GM12878 (cell line): Measurements from ENCODE around the gene SAFB. TPM values are rescaled to one million over a fixed set of nuclear protein-coding genes. Genes with fewer than 3 reads are reported as not detected.

Experiments
- ATAC-seq: fragments of 200-7000 bp; cut with Tn5 transposase; 3 replicates; pipeline ENCODE4 v1.9.1; 2020; ENCODE audit warnings: mild to moderate bottlenecking, moderate library complexity
- Bru-seq: library from RNA; stranded (reverse); fragments of 400-500 nt; gene quantifications from one replicate; lab custom pipeline; 2021; lab: Mats Ljungman, UMichigan
- BruChase-seq, 2 experiments: library from RNA; stranded (reverse); fragments of 400-500 nt; gene quantifications; one replicate each; lab custom pipeline; 2021; lab: Mats Ljungman, UMichigan
- BruUV-seq: library from RNA; stranded (reverse); fragments of 400-500 nt; replicated peaks from 2 replicates; lab custom pipeline; 2021; lab: Mats Ljungman, UMichigan
- CTCF ChIA-PET: fragments of 300-600 bp; sonication (Branson Sonifier 250); formaldehyde crosslinking; extraction: SDS; loops from one replicate; lab custom pipeline; 2021; ENCODE audit warnings: inconsistent platforms; lab: Yijun Ruan, JAX
- POLR2A ChIA-PET: fragments of 350-600 bp; formaldehyde crosslinking; extraction: SDS; loops from one replicate; lab custom pipeline; 2021; ENCODE audit warnings: inconsistent platforms; lab: Charles Lee
- RAD21 ChIA-PET: fragments of 300-600 bp; sonication (Branson Sonifier 250); formaldehyde crosslinking; loops from one replicate; lab custom pipeline; 2023; ENCODE audit warnings: antibody characterized with exemption; ENCODE audit not compliant: unreplicated experiment; lab: Charles Lee
- SMC1A ChIA-PET: fragments of 300-600 bp; sonication (Branson Sonifier 250); formaldehyde crosslinking; loops from one replicate; lab custom pipeline; 2023; ENCODE audit not compliant: unreplicated experiment, uncharacterized antibody; lab: Charles Lee
- DNase-seq: peaks from one replicate; pipeline ENCODE4 v3.0.0-alpha.2; 2011; ENCODE audit warnings: low read depth, low spot score
- FAIRE-seq: peaks from 3 replicates; lab custom pipeline; 2011; peaks lifted over from hg19 to GRCh38; lab: Jason Lieb, UNC
- H2AFZ ChIP-seq: 2 replicates; pipeline ENCODE4 v1.6.0; 2011; ENCODE audit warnings: low read depth, low read length, control low read depth; ENCODE audit not compliant: control insufficient read depth
- H3K27ac ChIP-seq: 2 replicates; pipeline ENCODE4 v1.5.1; 2011; ENCODE audit warnings: control low read depth; ENCODE audit not compliant: control insufficient read depth, insufficient read depth
- H3K27me3 ChIP-seq, 2 experiments: replicated peaks in 1 of 2; 2 replicates each; pipeline versions ENCODE4 v1.6.0 to v1.6.1; 2011; ENCODE audit warnings: low read length in 1 of 2; ENCODE audit not compliant: control insufficient read depth in 2 of 2, insufficient read depth in 2 of 2
- H3K36me3 ChIP-seq, 2 experiments: 2 replicates each; pipeline ENCODE4 v1.5.1; 2011; ENCODE audit warnings: low read length in 1 of 2; ENCODE audit not compliant: control insufficient read depth in 2 of 2, insufficient read depth in 2 of 2
- H3K4me1 ChIP-seq: 2 replicates; pipeline ENCODE4 v1.6.1; 2011; ENCODE audit warnings: mild to moderate bottlenecking, low read length, moderate library complexity, mixed read lengths; ENCODE audit not compliant: control insufficient read depth, insufficient read depth
- H3K4me2 ChIP-seq: 2 replicates; pipeline ENCODE4 v1.6.0; 2011; ENCODE audit warnings: control low read depth; ENCODE audit not compliant: control insufficient read depth, insufficient read depth
- H3K4me3 ChIP-seq: fragments of 200-600 bp; sonication (generic); 2 replicates; pipeline ENCODE4 v1.5.1; 2016
- H3K79me2 ChIP-seq: 2 replicates; pipeline ENCODE4 v1.6.0; 2011; ENCODE audit warnings: low read length; ENCODE audit not compliant: control insufficient read depth, insufficient read depth
- H3K9ac ChIP-seq: 2 replicates; pipeline ENCODE4 v1.8.0; 2011; ENCODE audit warnings: low read length, control low read depth, mixed read lengths; ENCODE audit not compliant: control insufficient read depth, insufficient read depth
- H3K9me3 ChIP-seq: replicated peaks from 3 replicates; pipeline ENCODE4 v1.5.1; 2011; ENCODE audit warnings: mild to moderate bottlenecking, low read length; ENCODE audit not compliant: control insufficient read depth, insufficient read depth
- H4K20me1 ChIP-seq: 2 replicates; pipeline ENCODE4 v1.6.0; 2011; ENCODE audit not compliant: control insufficient read depth, insufficient read depth
- BCL11A ChIP-seq: IDR thresholded peaks from 2 replicates; pipeline ENCODE4 v1.6.1; 2011; ENCODE audit warnings: low read depth, low read length
- CHD1 ChIP-seq: IDR thresholded peaks from 2 replicates; pipeline ENCODE4 v1.6.1; 2012; ENCODE audit warnings: low read depth, low read length, improper control_type of control experiment
- LARP7 ChIP-seq: fragments of 450-650 bp; IDR thresholded peaks from 2 replicates; pipeline ENCODE4 v1.6.1; 2017; ENCODE audit warnings: mild to moderate bottlenecking
- MTA2 ChIP-seq: fragments of 450-650 bp; IDR thresholded peaks from 2 replicates; pipeline ENCODE4 v1.6.1; 2016; ENCODE audit warnings: low read depth, mild to moderate bottlenecking, moderate library complexity
- POU2F2 ChIP-seq: IDR thresholded peaks from 3 replicates; pipeline ENCODE4 v1.6.1; 2011; ENCODE audit warnings: low read depth, mild to moderate bottlenecking, low read length, borderline replicate concordance
- RB1 ChIP-seq: fragments of 450-650 bp; formaldehyde crosslinking; IDR thresholded peaks from 2 replicates; pipeline ENCODE4 v1.6.1; 2017; ENCODE audit warnings: mild to moderate bottlenecking, borderline replicate concordance
- RELA ChIP-seq: fragments of 450-650 bp; IDR thresholded peaks from 2 replicates; pipeline ENCODE4 v1.8.0; 2014; ENCODE audit warnings: borderline replicate concordance; ENCODE audit not compliant: partially characterized antibody
- SREBF1 ChIP-seq: IDR thresholded peaks from 2 replicates; pipeline ENCODE4 v1.6.1; 2012; ENCODE audit warnings: mild to moderate bottlenecking, low read length
- TAF1 ChIP-seq: IDR thresholded peaks from 2 replicates; pipeline ENCODE4 v1.6.1; 2011; ENCODE audit warnings: mild to moderate bottlenecking, low read depth, low read length, borderline replicate concordance
- WGBS: methylation state at CpG from one replicate; pipeline ENCODE4 v1.1.6; 2016; ENCODE audit warnings: low lambda C conversion rate; ENCODE audit not compliant: insufficient replicate concordance, insufficient coverage; ENCODE audit errors: missing lambda C conversion rate; 5-methylcytosine and 5-hydroxymethylcytosine counted together
- in situ Hi-C: fragments of 300-500 bp; cut with MboI; formaldehyde crosslinking; loops from 9 replicates; pipeline ENCODE4 v1.14.3; 2018; ENCODE audit warnings: mixed read lengths
- intact Hi-C: fragments of 100-400 bp; cut with micrococcal nuclease; formaldehyde crosslinking; loops from one replicate; pipeline ENCODE4 v1.14.2; 2022; ENCODE audit not compliant: unreplicated experiment
- long read RNA-seq, 2 experiments: library from polyadenylated mRNA; unstranded; transcript quantifications; one replicate each; pipeline ENCODE4 v2.0.0, GENCODE V29; 2019 to 2020
- polyA minus RNA-seq, 3 experiments: library from RNA; depleted of rRNA, polyadenylated mRNA; stranded (reverse); fragments of >200 nt; gene quantifications; 2 replicates each; pipeline ENCODE4 v1.2.3, GENCODE V29; 2011
- polyA plus RNA-seq, 11 experiments: library from polyadenylated mRNA; depleted of rRNA in 4 of 11; unstranded in 6 of 11; stranded (reverse) in 5 of 11; fragments of >200 nt; fragmentation: Nextera tagmentation in 4 of 11; fragmentation: Illumina TruSeq in 1 of 11; extraction: Ambion mirVana in 4 of 11; extraction: Trizol in 1 of 11; gene quantifications; 1 replicate in 1 of 11; 2 replicates in 10 of 11; pipeline versions ENCODE4 v1.2.1 to v1.2.3, GENCODE V29; 2011 to 2016; ENCODE audit warnings: inconsistent platforms in 2 of 11, missing spikeins in 2 of 11, low read depth in 1 of 11
- total RNA-seq, 4 experiments: library from RNA; depleted of rRNA in 3 of 4; stranded (reverse); fragments of >200 nt in 3 of 4; fragmentation: Illumina TruSeq in 1 of 4; extraction: Trizol in 1 of 4; gene quantifications; 2 replicates each; pipeline versions ENCODE4 v1.2.1 to v1.2.3, GENCODE V29; 2013 to 2021
- TF ChIP-seq, protein P1 (sequence below): IDR thresholded peaks from 2 replicates; pipeline ENCODE4 v1.6.1; 2011; ENCODE audit warnings: low read depth, low read length, improper control_type of control experiment, borderline replicate concordance
- TF ChIP-seq, protein P2 (sequence below): IDR thresholded peaks from 2 replicates; pipeline ENCODE4 v1.6.1; 2012; ENCODE audit warnings: low read depth, low read length, improper control_type of control experiment
- TF ChIP-seq, protein P3 (sequence below): IDR thresholded peaks from 2 replicates; pipeline ENCODE4 v1.6.1; 2012; ENCODE audit warnings: low read depth, low read length, improper control_type of control experiment

Gene SAFB
- 316 and 319 TPM in 2 replicates for total RNA-seq (2013; cell fraction: nucleolus; rRNA removed)
- total RNA-seq (2014; rRNA removed) = 45.0 and 55.9 TPM in 2 replicates
- total RNA-seq (2014; rRNA removed; fragmentation: Illumina TruSeq; extraction: Trizol) = 49.2 and 53.0 TPM in 2 replicates
- 110 and 122 TPM in 2 replicates for total RNA-seq (2021)
- polyA plus RNA-seq (2011; ENCODE audit: low read depth) = 25.5 TPM
- polyA plus RNA-seq (2011; rRNA removed) = 54.9 and 62.1 TPM in 2 replicates
- polyA plus RNA-seq (2011; cell fraction: cytosol; rRNA removed) = 58.3 and 103 TPM in 2 replicates
- polyA plus RNA-seq (2011; cell fraction: nucleus; rRNA removed) = 206 and 327 TPM in 2 replicates
- polyA plus RNA-seq (2012) = 61.7 and 61.9 TPM in 2 replicates
- polyA plus RNA-seq (2014; fragmentation: Illumina TruSeq; extraction: Trizol) = 66.6 and 70.3 TPM in 2 replicates
- polyA plus RNA-seq (2014; fragmentation: Nextera tagmentation; extraction: Ambion mirVana) = 1 to 10 TPM; 1.6 to 2.9 TPM
- polyA plus RNA-seq (2014; rRNA removed) = 114 and 122 TPM in 2 replicates
- 100 to 1,000 TPM; 126 to 131 TPM for polyA plus RNA-seq (2016; fragmentation: Nextera tagmentation; extraction: Ambion mirVana)
- 21.7 and 34.3 TPM in 2 replicates for polyA minus RNA-seq (2011; rRNA and poly(A)+ RNA removed)
- polyA minus RNA-seq (2011; cell fraction: cytosol; rRNA and poly(A)+ RNA removed) = 27.4 and 29.1 TPM in 2 replicates
- 67.8 and 87.7 TPM in 2 replicates for polyA minus RNA-seq (2011; cell fraction: nucleus; rRNA and poly(A)+ RNA removed)
- Bru-seq, nascent RNA = percentile 93 among the genes with signal in this experiment
- percentile 96 among the genes with signal in this experiment for BruChase-seq, experiment 1, labeled RNA remaining after a 6-hour chase
- percentile 95 among the genes with signal in this experiment for BruChase-seq, experiment 2, labeled RNA remaining after a 2-hour chase
- long read RNA-seq, experiment 1, transcript SAFB-205 (21 exons, 2,842 nt) = minor isoform, 19 of 74 reads
- long read RNA-seq, experiment 1, transcript SAFB-211 (21 exons, 3,014 nt) = major isoform, 30 of 74 reads
- long read RNA-seq, experiment 1, partial matches to known transcripts = 11 of 74 reads
- long read RNA-seq, experiment 1, other reads (novel, unspliced or antisense) = 10 of 74 reads
- long read RNA-seq, experiment 2, transcript SAFB-211 (21 exons, 3,014 nt) = major isoform, 83 of 320 reads
- long read RNA-seq, experiment 2, transcript SAFB-201 (21 exons, 3,042 nt) = minor isoform, 35 of 320 reads
- long read RNA-seq, experiment 2, transcript SAFB-205 (21 exons, 2,842 nt) = minor isoform, 56 of 320 reads
- long read RNA-seq, experiment 2, partial matches to known transcripts = 68 of 320 reads
- long read RNA-seq, experiment 2, other reads (novel, unspliced or antisense) = 78 of 320 reads

- POLR2A ChIA-PET = interaction anchor here (0.5 to 3.5 kb wide), 10 partner anchors 12 to 1150 kb away, joined by 3 to 11 read pairs (median 4); partner anchors contain the start of genes CATSPERD, KDM4B, LONP1 and RPL36
- no TSS peak for BruUV-seq
- under 1% methylated on average over 107 of the region's 116 CpGs for WGBS
- no peak for TF ChIP-seq BCL11A
- no peak for TF ChIP-seq MTA2
- peak; percentile 94 for TF ChIP-seq LARP7
- TF ChIP-seq, protein P1, sequence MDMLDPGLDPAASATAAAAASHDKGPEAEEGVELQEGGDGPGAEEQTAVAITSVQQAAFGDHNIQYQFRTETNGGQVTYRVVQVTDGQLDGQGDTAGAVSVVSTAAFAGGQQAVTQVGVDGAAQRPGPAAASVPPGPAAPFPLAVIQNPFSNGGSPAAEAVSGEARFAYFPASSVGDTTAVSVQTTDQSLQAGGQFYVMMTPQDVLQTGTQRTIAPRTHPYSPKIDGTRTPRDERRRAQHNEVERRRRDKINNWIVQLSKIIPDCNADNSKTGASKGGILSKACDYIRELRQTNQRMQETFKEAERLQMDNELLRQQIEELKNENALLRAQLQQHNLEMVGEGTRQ = no peak
- TF ChIP-seq CHD1 = no peak
- no peak for TF ChIP-seq SREBF1
- peak; percentile 96 for TF ChIP-seq TAF1
- peak; percentile 20 for TF ChIP-seq RELA
- peak; percentile 69; the same call in 2 of the 3 replicates for TF ChIP-seq POU2F2
- peak; percentile 84; the same call in 1 of the 2 replicates for TF ChIP-seq RB1
- TF ChIP-seq, protein P2, sequence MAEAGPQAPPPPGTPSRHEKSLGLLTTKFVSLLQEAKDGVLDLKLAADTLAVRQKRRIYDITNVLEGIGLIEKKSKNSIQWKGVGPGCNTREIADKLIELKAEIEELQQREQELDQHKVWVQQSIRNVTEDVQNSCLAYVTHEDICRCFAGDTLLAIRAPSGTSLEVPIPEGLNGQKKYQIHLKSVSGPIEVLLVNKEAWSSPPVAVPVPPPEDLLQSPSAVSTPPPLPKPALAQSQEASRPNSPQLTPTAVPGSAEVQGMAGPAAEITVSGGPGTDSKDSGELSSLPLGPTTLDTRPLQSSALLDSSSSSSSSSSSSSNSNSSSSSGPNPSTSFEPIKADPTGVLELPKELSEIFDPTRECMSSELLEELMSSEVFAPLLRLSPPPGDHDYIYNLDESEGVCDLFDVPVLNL = 0 out of 2 replicates have a peak, but pooled peaks have one; percentile 60
- TF ChIP-seq, protein P3, sequence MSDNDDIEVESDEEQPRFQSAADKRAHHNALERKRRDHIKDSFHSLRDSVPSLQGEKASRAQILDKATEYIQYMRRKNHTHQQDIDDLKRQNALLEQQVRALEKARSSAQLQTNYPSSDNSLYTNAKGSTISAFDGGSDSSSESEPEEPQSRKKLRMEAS = peak; percentile 74
These were observed at the start of gene SAFB, which contains the start of gene SAFB2 for GRCh38 chr19:5622465-5623396. Gene SAFB (plus strand): TSS chr19:5623083. CDS start chr19:5623206, 123 bp downstream. Gene SAFB2 (minus strand): TSS chr19:5622776. CDS start chr19:5622715, 61 bp downstream.

More at GRCh38 chr19:5622465-5623396, at the start of gene SAFB, which contains the start of gene SAFB2:
- CTCF ChIA-PET = interaction anchor here (1.0 to 4.7 kb wide), 3 partner anchors 64 to 98 kb away, joined by 3 to 35 read pairs (median 15); partner anchors contain the start of genes CATSPERD, LONP1 and RPL36
- ATAC-seq = peak; percentile 88
- no peaks in the 10 kb centered on the region for H3K9me3 ChIP-seq
- in situ Hi-C loops = no loop called here
- H3K4me2 ChIP-seq = peak within 1 kb of the TSS; percentile 76
- H2AFZ ChIP-seq = peak within 1 kb of the TSS; percentile 88
- peak within 1 kb of the TSS; percentile 97 for H3K9ac ChIP-seq
- peak within 1 kb of the TSS; percentile 89 for H3K27ac ChIP-seq
- peak; percentile 92 for FAIRE-seq
- no peaks in the 10 kb centered on the region for H3K27me3 ChIP-seq
- H3K36me3 ChIP-seq = peaks cover 2 to 33% of the 10 kb centered on the region in 2 experiments
- peaks cover 11% of the 10 kb centered on the region for H4K20me1 ChIP-seq
- SMC1A ChIA-PET = interaction anchor here (0.6 to 1.7 kb wide), 5 partner anchors 13 to 96 kb away, joined by 3 to 4 read pairs (median 3); no protein-coding TSS in a partner anchor
- intact Hi-C loops = loop anchor here (5.0 kb wide), 1 partner anchor 65 kb away; no protein-coding TSS in a partner anchor
- H3K4me1 ChIP-seq = peaks cover 18% of the 10 kb centered on the region
- H3K79me2 ChIP-seq = peaks cover 96% of the 10 kb centered on the region
- peak; percentile 99 for DNase-seq
- RAD21 ChIA-PET = interaction anchor here (0.9 to 3.7 kb wide), 2 partner anchors 64 to 67 kb away, joined by 4 to 12 read pairs; no protein-coding TSS in a partner anchor
- peak within 1 kb of the TSS; percentile 99 for H3K4me3 ChIP-seq
